ENCODE results near the gene RBMXL2.

Gene RBMXL2

DNA sequence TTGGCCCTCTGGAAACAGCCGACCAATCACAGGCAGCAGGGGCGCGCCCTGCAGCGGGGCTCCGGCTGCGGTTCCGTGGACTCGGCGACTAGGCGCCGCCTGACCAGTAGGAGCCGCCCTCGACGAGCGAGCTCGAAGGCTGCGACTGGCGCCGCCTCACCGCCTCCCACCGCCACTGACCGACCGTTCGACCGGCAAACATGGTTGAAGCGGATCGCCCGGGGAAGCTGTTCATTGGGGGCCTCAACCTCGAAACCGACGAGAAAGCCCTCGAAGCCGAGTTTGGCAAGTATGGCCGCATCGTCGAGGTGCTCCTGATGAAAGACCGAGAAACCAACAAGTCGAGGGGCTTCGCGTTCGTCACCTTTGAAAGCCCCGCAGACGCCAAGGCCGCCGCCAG, at the start of gene RBMXL2:
Gene RBMXL2, plus strand, starts transcription at position 78 of the 400 bp plus-strand sequence. Its CDS starts 123 bp downstream, at position 201.
- no peak for DNase-seq (ENCODE audit: low spot score)

DNA sequence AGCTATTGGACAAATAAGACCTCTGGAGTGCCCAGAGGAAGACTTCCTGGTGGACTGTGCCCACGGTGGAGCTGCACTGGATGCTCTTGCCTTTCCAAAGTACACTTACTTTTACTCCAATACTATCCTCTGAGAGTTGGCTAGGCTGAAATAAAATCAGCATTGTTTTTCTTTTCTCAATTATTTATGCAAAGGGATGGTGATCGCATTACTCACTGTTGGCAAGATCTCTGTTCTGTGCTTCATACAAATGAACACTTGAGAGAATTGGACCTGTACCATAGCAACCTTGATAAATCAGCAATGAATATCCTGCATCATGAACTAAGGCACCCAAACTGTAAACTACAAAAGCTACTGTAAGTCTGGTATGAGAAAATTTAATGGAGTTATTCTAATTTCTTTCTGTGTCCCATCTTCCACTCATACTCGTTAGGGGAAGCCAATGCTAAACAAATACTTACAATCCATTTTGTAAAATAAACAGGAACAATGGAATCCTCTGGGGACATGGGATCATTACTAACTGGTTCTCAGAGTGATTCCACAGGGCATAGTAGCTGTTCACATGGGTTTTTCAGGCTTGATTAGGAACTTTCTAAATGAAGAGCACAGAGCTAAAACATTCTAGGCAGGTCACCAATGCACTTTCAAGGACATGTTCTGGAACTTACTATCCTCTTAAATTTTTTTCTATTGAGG, 42.2 kb upstream of the RBMXL2 start:
- DNase-seq (ENCODE audit: low spot score): no peak

DNA sequence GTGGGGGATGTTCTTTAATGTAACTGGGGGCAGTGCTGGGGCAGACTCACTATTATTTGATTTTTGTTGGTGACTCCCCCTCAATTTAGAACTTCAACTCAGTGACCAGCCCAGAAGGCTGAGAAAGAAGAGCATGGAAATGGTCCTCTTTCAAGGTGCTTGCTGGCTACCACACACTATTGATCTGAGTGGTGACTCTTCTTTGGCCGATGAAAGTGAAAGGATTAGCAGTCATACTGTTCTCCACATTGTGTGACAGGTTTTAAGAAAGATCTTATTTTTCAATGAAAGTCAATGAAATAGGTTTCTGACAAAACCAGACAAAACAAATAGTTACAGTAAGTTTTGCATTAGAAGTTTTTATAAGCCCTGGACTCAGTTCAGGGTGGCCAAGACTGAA, 38.6 kb upstream of the RBMXL2 start:
- DNase-seq (ENCODE audit: low spot score): no peak

DNA sequence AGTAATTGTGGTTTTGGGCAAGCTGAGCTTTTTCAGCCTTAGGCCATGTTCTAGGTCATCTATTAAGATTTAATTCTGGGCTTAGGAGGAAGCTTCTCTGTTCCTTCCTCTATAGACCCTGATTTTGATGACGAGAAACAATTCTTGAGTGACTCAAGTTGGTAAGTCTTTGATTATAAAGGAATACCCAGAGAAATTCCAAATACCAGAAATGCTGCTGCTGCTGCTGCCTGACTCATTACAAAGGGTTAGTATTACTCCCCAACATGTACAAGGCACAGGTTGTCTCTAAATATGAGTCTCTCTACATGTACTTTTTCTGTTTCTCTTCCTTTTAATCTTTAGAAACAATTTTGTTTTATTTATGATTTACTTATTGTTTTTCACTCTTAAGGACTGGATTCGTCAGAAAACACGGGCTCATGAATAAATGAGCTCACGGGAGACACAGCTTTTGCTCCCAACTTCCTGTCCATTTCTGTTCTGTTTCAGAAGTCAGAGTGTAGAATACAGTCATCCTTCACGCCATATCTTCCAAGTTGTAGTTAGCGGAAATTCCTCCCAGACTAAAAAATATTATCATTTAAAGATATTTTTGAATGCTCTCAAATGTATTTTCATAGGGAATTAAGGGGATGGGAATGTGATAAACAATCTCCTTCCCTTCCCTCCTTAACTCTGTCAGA, 31.8 kb upstream of the RBMXL2 start:
- DNase-seq (ENCODE audit: low spot score): no peak

DNA sequence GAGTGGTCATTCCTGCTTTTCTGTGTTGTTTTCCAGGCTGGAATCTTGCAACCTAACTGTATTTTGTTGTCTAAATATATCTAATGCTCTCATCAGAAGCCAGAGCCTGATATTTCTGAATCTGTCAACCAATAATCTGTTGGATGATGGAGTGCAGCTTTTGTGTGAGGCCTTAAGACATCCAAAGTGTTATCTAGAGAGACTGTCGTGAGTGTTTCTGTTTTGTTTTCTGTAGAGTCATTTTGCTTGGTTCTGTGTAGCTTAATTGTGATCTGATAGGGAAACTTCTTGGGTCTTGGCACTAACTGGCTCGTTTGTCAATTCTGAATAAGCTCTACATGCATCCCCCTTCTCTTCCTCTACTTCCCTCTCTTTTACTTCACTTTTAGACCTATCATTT, 31.2 kb upstream of the RBMXL2 start:
- DNase-seq (ENCODE audit: low spot score): no peak

DNA sequence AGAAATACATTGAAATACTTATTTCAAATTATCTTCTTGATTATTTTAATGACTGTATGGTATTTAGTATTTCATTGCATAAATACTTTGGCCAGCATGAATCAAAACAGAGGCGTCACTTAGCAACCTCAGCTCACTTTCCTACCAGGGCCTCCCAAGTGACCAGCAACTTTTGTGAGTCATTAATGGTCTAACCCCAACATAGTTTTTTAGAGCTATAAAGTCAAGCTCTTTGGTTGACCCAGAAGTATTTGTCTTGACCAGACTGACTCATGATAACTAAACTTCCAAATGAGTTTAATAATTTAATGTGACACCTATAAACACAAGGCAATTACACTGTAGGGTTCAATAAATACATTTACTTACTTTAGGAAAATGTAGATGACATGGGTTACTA, 27.9 kb upstream of the RBMXL2 start:
- no peak for DNase-seq (ENCODE audit: low spot score)

DNA sequence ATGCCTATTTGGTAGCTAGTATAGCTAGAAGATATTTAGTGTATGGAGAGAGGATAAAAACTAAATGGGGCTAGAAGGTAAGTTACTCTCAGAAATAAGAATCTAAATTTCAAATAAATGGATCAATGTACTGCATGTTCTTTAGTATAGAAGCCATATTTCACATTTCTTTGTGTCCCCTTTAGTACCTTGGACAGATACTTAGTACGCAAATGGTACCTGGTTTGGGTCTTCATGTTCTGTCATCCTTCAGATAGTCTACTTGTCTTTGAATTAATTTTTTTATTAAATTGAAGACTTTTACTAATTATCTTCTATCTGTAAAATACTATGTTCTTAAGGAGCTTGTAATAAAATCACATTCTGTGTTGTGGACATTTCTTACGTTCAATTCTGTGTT, 26.3 kb upstream of the RBMXL2 start:
- no peak for DNase-seq (ENCODE audit: low spot score)

DNA sequence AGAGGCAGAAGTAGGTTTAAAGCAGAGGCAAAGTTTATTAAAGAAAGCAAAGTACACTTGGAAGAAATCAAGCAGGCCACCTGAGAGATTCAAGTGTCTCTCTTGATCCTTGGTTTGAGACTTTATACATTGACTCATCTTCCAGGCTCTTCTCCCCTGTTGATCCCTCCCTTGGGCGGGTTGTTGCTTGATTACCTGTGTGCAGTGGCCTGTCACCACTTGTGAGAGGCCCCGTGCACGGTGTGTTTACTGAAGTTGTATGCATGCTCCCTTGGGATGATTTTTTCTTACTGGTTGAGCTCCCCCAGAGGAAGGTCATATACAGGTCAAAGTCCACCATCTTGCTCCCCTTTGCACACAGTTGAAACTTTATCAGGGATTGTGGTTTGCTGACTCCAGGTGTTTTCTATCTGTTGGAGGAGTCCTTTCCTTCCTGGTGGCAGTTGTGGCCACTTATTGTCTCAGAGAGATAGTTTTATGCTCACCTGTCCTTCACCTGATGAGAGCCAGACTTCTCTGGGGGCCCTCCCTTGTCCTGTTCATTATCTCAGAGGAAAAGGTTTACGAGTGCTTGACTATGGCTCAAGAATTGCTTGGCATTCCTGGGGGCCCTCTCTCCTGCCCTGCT, 16.3 kb upstream of the RBMXL2 start:
- no peak for DNase-seq (ENCODE audit: low spot score)

DNA sequence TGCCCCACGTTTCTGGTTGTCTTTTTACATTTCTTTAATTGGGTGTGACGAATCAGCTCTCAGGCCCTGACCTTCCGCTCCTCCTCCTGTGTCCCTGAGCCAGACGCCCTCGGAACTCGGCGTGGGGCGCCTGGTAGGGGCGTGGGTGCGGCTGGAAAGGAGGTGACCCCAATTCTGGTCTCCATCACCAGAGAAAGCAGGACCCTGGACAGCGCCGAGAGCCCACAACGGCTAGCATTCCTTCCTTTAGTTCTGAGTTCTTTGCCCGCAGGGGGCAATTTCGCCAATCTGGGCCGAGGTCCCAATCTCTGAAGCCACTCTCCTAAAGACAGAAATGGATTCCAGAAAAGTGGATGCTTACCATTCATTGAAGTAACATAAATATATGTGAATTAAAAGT, 11.7 kb upstream of the RBMXL2 start:
- DNase-seq (ENCODE audit: low spot score): no peak

DNA sequence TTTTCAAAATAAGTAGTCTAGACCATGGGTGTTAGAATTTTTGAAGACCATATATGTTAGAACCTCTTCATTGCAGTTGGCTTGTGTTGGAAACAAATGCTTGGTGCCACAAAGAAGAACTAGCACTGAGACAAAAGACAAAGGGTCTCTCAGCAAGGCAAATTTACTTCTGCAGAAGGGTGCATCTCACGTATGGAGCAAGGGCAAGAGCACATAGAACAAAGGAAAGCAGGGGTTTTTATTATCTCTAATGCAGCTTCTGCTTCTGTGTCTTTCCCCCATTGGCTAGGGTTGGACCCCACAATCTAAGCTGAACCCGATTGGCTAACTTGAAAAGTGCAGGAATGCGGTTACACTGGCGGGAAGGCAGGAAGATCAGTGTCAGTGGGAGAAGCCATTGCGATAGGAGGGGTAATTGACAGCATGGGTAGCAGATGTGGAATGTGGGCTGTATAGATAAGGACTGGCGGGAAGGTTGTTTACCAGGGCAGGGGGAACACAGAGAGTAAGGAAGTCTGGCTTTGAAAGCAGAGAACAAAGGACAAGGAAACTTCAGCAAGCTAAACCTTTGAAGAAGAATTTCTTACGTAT, 9.2 kb upstream of the RBMXL2 start:
- no peak for DNase-seq (ENCODE audit: low spot score)

DNA sequence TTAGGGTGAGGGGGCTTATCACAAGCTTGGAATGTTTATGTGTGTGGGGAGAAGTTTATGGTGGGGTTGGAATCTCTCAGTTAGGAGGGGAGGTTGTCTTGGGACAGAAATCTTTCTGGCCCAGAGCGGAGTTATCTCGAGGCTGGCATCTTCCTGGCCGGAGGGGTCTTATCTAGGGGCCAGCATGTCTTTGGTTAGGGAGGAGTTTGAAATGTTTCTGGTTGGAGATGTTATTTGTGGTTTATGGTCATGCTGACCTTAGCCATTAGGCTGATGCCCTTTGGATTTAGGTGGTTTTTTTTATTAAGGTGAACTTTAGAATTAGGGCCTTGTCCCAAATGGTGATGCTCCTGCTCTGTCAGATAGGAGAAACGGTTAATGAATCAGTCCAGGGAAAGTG, 7.9 kb upstream of the RBMXL2 start:
- DNase-seq (ENCODE audit: low spot score): no peak

DNA sequence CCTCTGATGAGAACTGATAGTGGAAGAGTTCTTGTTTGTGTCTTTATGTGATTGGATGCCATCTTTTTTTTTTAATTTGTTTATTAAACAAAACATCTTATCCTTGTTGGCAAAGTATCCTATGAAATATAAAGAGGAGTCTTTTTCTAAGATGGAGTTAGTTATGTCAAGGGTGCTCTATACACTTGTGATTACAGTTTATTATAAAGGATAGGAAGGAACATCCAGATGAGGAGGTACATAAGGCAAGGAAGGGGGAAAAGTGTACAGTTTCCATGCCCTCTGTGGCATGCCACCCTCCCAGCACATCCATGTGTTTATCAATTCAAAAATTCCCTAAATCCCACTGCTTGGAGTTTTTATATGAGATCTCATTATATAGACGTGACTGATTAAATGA, 7.4 kb upstream of the RBMXL2 start:
- no peak for DNase-seq (ENCODE audit: low spot score)

DNA sequence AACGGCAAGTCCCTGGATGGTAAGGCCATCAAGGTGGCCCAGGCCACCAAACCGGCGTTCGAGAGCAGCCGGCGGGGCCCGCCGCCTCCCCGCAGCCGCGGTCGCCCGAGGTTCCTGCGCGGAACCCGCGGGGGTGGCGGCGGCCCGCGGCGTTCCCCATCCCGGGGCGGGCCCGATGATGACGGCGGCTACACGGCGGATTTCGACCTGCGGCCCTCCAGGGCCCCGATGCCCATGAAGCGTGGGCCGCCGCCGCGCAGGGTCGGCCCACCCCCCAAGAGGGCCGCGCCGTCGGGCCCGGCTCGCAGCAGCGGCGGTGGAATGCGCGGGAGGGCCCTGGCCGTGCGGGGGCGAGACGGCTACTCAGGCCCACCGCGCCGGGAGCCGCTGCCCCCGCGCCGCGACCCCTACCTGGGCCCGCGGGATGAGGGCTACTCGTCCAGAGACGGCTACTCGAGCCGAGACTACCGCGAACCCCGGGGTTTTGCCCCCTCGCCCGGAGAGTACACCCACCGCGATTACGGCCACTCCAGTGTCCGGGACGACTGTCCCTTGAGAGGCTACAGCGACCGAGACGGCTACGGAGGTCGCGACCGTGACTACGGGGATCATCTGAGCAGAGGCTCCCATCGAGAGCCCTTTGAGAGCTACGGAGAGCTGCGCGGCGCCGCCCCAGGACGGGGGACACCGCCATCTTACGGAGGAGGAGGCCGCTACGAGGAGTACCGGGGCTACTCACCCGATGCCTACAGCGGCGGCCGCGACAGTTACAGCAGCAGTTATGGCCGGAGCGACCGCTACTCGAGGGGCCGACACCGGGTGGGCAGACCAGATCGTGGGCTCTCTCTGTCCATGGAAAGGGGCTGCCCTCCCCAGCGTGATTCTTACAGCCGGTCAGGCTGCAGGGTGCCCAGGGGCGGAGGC, 792 bp downstream of the RBMXL2 start:
- DNase-seq (ENCODE audit: low spot score): no peak

DNA sequence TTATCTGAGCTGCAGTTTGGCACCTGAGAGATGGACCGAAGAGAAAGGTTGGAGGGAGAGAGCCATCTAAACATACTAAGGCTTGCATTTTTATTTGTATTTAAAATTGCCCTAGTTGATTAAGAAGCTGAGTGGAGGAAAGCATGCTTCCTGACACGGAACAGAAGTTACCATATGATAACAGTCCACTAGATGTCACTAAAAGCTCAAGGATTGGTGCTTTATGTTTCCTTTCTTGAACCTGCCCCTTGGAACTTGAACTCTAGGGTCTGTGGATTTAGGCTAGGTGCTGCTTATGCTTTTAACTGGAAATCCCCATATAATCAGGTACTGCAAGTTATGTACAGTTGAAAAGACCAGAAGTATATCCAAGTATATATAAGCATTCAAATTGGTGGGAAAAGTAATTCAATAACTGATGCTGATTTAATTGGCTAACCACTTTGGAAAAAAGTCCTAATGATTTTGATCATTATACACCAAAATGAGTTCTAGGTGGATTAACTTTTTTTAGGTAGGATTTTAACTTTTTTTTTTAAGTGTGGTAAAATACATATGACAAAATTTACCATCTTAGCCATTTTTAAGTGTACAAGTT, 9.5 kb downstream of the RBMXL2 start:
- DNase-seq (ENCODE audit: low spot score): peak; percentile 10

DNA sequence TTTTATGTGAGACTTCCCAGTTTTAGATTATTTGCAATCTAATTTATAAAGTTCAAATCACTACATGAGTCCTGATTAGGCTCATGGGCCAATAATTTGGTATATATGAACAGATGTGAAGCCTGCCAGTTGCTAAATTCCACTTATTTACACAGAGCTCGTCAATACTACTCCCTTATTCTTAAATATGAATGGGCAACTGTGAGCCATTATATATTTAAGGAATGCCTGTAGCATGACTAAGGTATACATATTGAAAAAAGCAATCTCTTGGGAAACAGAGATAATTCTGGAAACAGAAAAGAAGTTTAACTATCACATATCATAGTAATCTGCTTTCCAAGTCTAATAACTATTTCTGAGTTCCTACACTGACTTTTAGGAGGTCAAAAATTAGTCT, 27.0 kb downstream of the RBMXL2 start:
- no peak for DNase-seq (ENCODE audit: low spot score)

DNA sequence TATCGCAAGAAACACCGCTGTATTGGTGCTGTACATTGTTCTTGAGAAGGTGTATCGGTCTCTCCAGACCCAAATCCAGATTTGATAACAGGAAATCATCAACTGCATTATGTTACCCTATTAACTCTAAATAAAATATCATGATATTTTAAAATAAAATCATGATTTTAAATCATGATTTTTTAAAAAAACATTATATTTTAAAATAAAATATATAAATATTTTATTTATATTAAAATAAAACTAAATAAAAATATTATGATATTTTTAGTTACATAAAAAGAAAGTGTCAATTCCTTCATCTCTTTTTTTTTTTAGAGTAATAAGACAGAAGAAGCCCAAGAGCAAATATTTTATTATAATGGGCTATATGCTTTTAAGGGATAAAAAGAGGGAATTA, 27.6 kb downstream of the RBMXL2 start:
- DNase-seq (ENCODE audit: low spot score): no peak

DNA sequence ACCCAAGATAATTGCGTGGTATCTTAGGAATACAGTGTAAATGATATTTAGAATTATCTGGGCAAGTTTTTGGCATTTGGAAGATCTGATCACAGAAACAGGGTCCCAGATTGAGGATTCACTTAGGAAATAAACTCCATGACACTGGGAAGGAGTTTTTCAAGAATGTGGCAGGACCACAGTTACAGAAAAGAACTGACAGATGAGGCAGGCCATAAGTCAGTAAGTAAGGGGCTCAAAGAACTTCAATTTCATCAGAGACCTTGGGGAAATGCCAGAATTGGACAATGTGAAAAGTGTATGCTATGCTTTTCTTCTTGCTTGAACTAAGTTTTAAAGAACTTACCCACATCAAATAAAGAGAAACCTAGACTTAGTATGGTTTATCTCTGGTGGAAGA, 49.3 kb downstream of the RBMXL2 start:
- DNase-seq (ENCODE audit: low spot score): no peak
